GM18873 (cell line): Measurements from ENCODE around the gene EDDM3A.

Experiments
- ATAC-seq: cut with Tn5 transposase; IDR thresholded peaks from one replicate; pipeline ENCODE4 v1.9.1; 2021; ENCODE audit warnings: mild to moderate bottlenecking, moderate library complexity, moderate number of reproducible peaks; ENCODE audit not compliant: unreplicated experiment, low FRiP score

EDDM3A gene

GRCh38 chr14:20782280-20782890 lies 36.7 kb downstream of the EDDM3A start:
- ATAC-seq = no peak

GRCh38 chr14:20787025-20787424 lies 41.3 kb downstream of the EDDM3A start:
- no peak for ATAC-seq

- no peak for ATAC-seq
These were observed 43.6 kb downstream of the EDDM3A start for GRCh38 chr14:20789230-20789813.

GRCh38 chr14:20790464-20791116 lies 44.9 kb downstream of the EDDM3A start:
- ATAC-seq = no peak

- ATAC-seq = no peak
These were observed 45.5 kb downstream of the EDDM3A start for GRCh38 chr14:20791187-20791586.

GRCh38 chr14:20791597-20791996 lies 45.9 kb downstream of the EDDM3A start:
- no peak for ATAC-seq

- ATAC-seq = no peak
These were observed 46.9 kb downstream of the EDDM3A start for GRCh38 chr14:20792556-20792955.

GRCh38 chr14:20794644-20795369 lies 49.1 kb downstream of the EDDM3A start:
- ATAC-seq = no peak

GRCh38 chr14:20797164-20797563 lies 51.5 kb downstream of the EDDM3A start:
- ATAC-seq = no peak
